Osteocyte (in vitro differentiated cells): ENCODE results near the gene ESR1. TPM values are rescaled to one million over a fixed set of nuclear protein-coding genes. Genes with fewer than 3 reads are reported as not detected.

ENCODE experiments used
- DNase-seq: peaks from one replicate; pipeline ENCODE4 v3.0.0; 2021; ENCODE audit warnings: mixed read lengths; ENCODE audit not compliant: unreplicated experiment; ENCODE audit errors: extremely low spot score
- H3K27ac Mint-ChIP-seq: one replicate; pipeline ENCODE4 v1.8.0; 2021; ENCODE audit warnings: mild to moderate bottlenecking, mixed read lengths; ENCODE audit not compliant: unreplicated experiment
- H3K27me3 Mint-ChIP-seq: one replicate; pipeline ENCODE4 v1.8.0; 2021; ENCODE audit warnings: mixed read lengths; ENCODE audit not compliant: unreplicated experiment
- H3K36me3 Mint-ChIP-seq: one replicate; pipeline ENCODE4 v1.8.0; 2021; ENCODE audit warnings: mixed read lengths; ENCODE audit not compliant: unreplicated experiment
- H3K4me1 Mint-ChIP-seq: one replicate; pipeline ENCODE4 v1.8.0; 2021; ENCODE audit warnings: mixed read lengths; ENCODE audit not compliant: unreplicated experiment
- H3K4me3 Mint-ChIP-seq: one replicate; pipeline ENCODE4 v1.8.0; 2021; ENCODE audit warnings: mild to moderate bottlenecking, moderate library complexity, mixed read lengths; ENCODE audit not compliant: unreplicated experiment
- H3K9me3 Mint-ChIP-seq: one replicate; pipeline ENCODE4 v1.8.0; 2021; ENCODE audit warnings: mixed read lengths; ENCODE audit not compliant: unreplicated experiment
- CTCF ChIP-seq: fragments of 200-600 bp; sonication (generic); IDR thresholded peaks from 2 replicates; pipeline ENCODE4 v1.5.0; 2021; ENCODE audit warnings: antibody characterized with exemption, mild to moderate bottlenecking, moderate library complexity
- total RNA-seq: library from RNA; stranded (reverse); gene quantifications from 2 replicates; pipeline ENCODE4 v1.2.1, GENCODE V29; 2021

The ESR1 gene
- total RNA-seq, 1 donor from 2014 or later: not detected

GRCh38 chr6:151805286-151805840 lies 2.1 kb upstream of the ESR1 start:
- Mint-ChIP-seq H3K27ac (no peak overlapping the region), H3K9me3 (no peaks in the 10 kb centered on the region), H3K4me1 (peaks cover 13% of the 10 kb centered on the region), H3K27me3 (peaks cover 60% of the 10 kb centered on the region), H3K36me3 (peaks cover 2% of the 10 kb centered on the region), H3K4me3 (no peak overlapping the region)
- DNase-seq: no peak
- no peak for TF ChIP-seq CTCF

GRCh38 chr6:151806757-151807512 lies 547 bp upstream of the ESR1 start:
- Mint-ChIP-seq H3K27me3 (peaks cover 72% of the 10 kb centered on the region), H3K36me3 (peaks cover 2% of the 10 kb centered on the region), H3K27ac (no peak overlapping the region), H3K4me3 (peak overlapping the region; percentile 46), H3K4me1 (peaks cover 13% of the 10 kb centered on the region), H3K9me3 (no peaks in the 10 kb centered on the region)
- TF ChIP-seq CTCF: no peak
- no peak for DNase-seq

- Mint-ChIP-seq H3K36me3 (peaks cover 2% of the 10 kb centered on the region), H3K4me3 (peak overlapping the region; percentile 70), H3K9me3 (no peaks in the 10 kb centered on the region), H3K27ac (no peak overlapping the region), H3K4me1 (peaks cover 13% of the 10 kb centered on the region), H3K27me3 (peaks cover 74% of the 10 kb centered on the region)
- DNase-seq: no peak
- TF ChIP-seq CTCF: no peak
Measured at GRCh38 chr6:151808371-151809241, 1.1 kb downstream of the ESR1 start.

- Mint-ChIP-seq H3K36me3 (peaks cover 4% of the 10 kb centered on the region), H3K9me3 (no peaks in the 10 kb centered on the region), H3K27me3 (peaks cover 68% of the 10 kb centered on the region), H3K4me1 (peaks cover 13% of the 10 kb centered on the region), H3K27ac (no peak overlapping the region), H3K4me3 (no peak overlapping the region)
- TF ChIP-seq CTCF: no peak
- DNase-seq: no peak
Measured at GRCh38 chr6:151811081-151811480, 3.6 kb downstream of the ESR1 start.

GRCh38 chr6:151813858-151814257 lies 6.4 kb downstream of the ESR1 start:
- Mint-ChIP-seq H3K36me3 (peaks cover 2% of the 10 kb centered on the region), H3K9me3 (no peaks in the 10 kb centered on the region), H3K27me3 (peaks cover 56% of the 10 kb centered on the region), H3K4me3 (no peak overlapping the region), H3K27ac (no peak overlapping the region), H3K4me1 (peaks cover 3% of the 10 kb centered on the region)
- no peak for DNase-seq
- no peak for TF ChIP-seq CTCF
